Measurements from ENCODE around the gene AKT2. TPM values are rescaled to one million over a fixed set of nuclear protein-coding genes. Genes with fewer than 3 reads are reported as not detected.
A peak's percentile ranks its signal among the peaks of the same experiment; 100 is the strongest.

AKT2 gene
- total RNA-seq, 1 experiment from 2014 or later, result 2,376 TPM

GRCh38 chr19:40217027-40217810, 67.9 kb downstream of the AKT2 start:
- POLR2A ChIA-PET, result interaction anchor here (0.6 to 1.3 kb wide), 3 partner anchors 11 to 70 kb away, joined by 6 to 13 read pairs (median 9); no protein-coding TSS in a partner anchor
- TF ChIP-seq POLR2AphosphoS5 (IDR thresholded peaks at IDR 0.05; ENCODE audit: low read depth, low read length) (no peak), REST (IDR thresholded peaks at IDR 0.05; ENCODE audit: insufficient read depth in 1 of 2, low read depth in 2 of 2, low read length in 1 of 2) (no peak), CTCF (IDR thresholded peaks at IDR 0.05) (no peak), SIN3A (IDR thresholded peaks at IDR 0.05; ENCODE audit: borderline replicate concordance, insufficient read depth, low read depth, low read length) (no peak), TCF7L2 (IDR thresholded peaks at IDR 0.05; ENCODE audit: low read depth, low read length) (no peak)
- DNase-seq (ENCODE audit: low read depth, low spot score) (peak; percentile 83), ATAC-seq (peak; percentile 47)
- in situ Hi-C loops (cut with HindIII; ENCODE audit: low pct_unique_long_range_greater_than_20kb, low sequenced_read_pairs) (loop anchor here (5.0 kb wide), 1 partner anchor 45 kb away; no protein-coding TSS in a partner anchor), intact Hi-C loops (cut with micrococcal nuclease; ENCODE audit: unreplicated experiment) (no loop called here)
- Histone ChIP-seq H3K27ac (ENCODE audit: low read length) (no peak overlapping the region), H3K4me1 (ENCODE audit: control insufficient read depth, insufficient read depth, low read length) (peaks cover 27% of the 10 kb centered on the region), H3K9me3 (ENCODE audit: control insufficient read depth, insufficient read depth, low read depth, low read length) (peaks cover 2% of the 10 kb centered on the region; the same call in 1 of the 2 replicates), H3K4me3 (ENCODE audit: low read depth in 2 of 2, low read length in 2 of 2) (peak overlapping the region; percentile 1 to 23; a peak in 3 of 4 replicates), H3K27me3 (ENCODE audit: control insufficient read depth, insufficient read depth, low read length) (peaks cover 23% of the 10 kb centered on the region), H3K36me3 (ENCODE audit: control insufficient read depth, insufficient read depth, low read length) (no peaks in the 10 kb centered on the region)
- no TSS peak for BruUV-seq (replicated peaks)
- CTCF ChIA-PET, result interaction anchor here (0.5 to 8.8 kb wide), 55 partner anchors 8 to 1240 kb away, joined by 3 to 153 read pairs (median 6); partner anchors contain the start of genes MAP3K10 and TIMM50

DNA sequence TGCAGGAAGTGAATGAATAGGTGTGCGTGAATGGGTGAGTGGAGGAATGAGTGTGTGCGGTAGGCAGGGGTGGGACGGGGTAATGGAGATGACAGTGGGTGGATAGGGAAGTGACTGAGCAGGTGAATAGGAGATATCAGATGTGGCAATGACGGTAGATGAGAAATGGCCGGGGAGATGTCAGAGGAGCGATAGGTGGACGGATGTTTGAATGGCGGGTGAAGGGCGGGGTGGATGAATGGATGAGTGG, 68.4 kb downstream of the AKT2 start:
- H3K36me3 ChIP-seq (ENCODE audit: control insufficient read depth, insufficient read depth, low read length), result no peaks in the 10 kb centered on the region
- ATAC-seq, result no peak
- peaks cover 23% of the 10 kb centered on the region for H3K27me3 ChIP-seq (ENCODE audit: control insufficient read depth, insufficient read depth, low read length)
- TF ChIP-seq CTCF (IDR thresholded peaks at IDR 0.05), result no peak
- no peak for TF ChIP-seq REST (IDR thresholded peaks at IDR 0.05; ENCODE audit: insufficient read depth in 1 of 2, low read depth in 2 of 2, low read length in 1 of 2)
- no peak for TF ChIP-seq POLR2AphosphoS5 (IDR thresholded peaks at IDR 0.05; ENCODE audit: low read depth, low read length)
- no peak for TF ChIP-seq SIN3A (IDR thresholded peaks at IDR 0.05; ENCODE audit: borderline replicate concordance, insufficient read depth, low read depth, low read length)
- DNase-seq (ENCODE audit: low read depth, low spot score), result no peak
- BruUV-seq (replicated peaks), result no TSS peak
- no peak overlapping the region for H3K4me3 ChIP-seq (ENCODE audit: low read depth in 2 of 2, low read length in 2 of 2)
- H3K27ac ChIP-seq (ENCODE audit: low read length), result no peak overlapping the region
- H3K4me1 ChIP-seq (ENCODE audit: control insufficient read depth, insufficient read depth, low read length), result peaks cover 27% of the 10 kb centered on the region
- intact Hi-C loops (cut with micrococcal nuclease; ENCODE audit: unreplicated experiment), result no loop called here
- no peaks in the 10 kb centered on the region for H3K9me3 ChIP-seq (ENCODE audit: control insufficient read depth, insufficient read depth, low read depth, low read length)
- in situ Hi-C loops (cut with HindIII; ENCODE audit: low pct_unique_long_range_greater_than_20kb, low sequenced_read_pairs), result loop anchor here (5.0 kb wide), 1 partner anchor 46 kb away; no protein-coding TSS in a partner anchor
- CTCF ChIA-PET, result interaction anchor here (1.1 to 8.8 kb wide), 18 partner anchors 8 to 120 kb away, joined by 3 to 153 read pairs (median 15); partner anchors contain the start of gene MAP3K10
- POLR2A ChIA-PET, result no interaction called here

Data from Panc1 (cell line).